ENCODE results near the gene MEIS2. TPM values are rescaled to one million over a fixed set of nuclear protein-coding genes. Genes with fewer than 3 reads are reported as not detected.
"Not testable (repeated sequence)": the region's sequence is repeated elsewhere in the genome, so short reads cannot be mapped to it uniquely, and the experiment has no call there.

Gene MEIS2
- total and polyA plus RNA-seq, 9 donors, result 27.7 to 73.7 (median 47.7) TPM

GRCh38 chr15:36992454-36992853, 107.9 kb downstream of the MEIS2 start:
- H3K27me3 ChIP-seq, result no peaks in the 10 kb centered on the region
- TF ChIP-seq CTCF (IDR thresholded peaks at IDR 0.05) (no peak), EP300 (IDR thresholded peaks at IDR 0.05) (no peak), POLR2A (IDR thresholded peaks at IDR 0.05) (no peak)
- no peaks in the 10 kb centered on the region for H3K36me3 ChIP-seq
- H3K27ac ChIP-seq, result no peak overlapping the region
- 76 to 80% (median 79%) methylated on average over 5 of the region's 5 CpGs for WGBS, 3 donors
- H3K4me3 ChIP-seq, result no peak overlapping the region
- H3K4me1 ChIP-seq (ENCODE audit: insufficient read depth), result peaks cover 7% of the 10 kb centered on the region
- no peaks in the 10 kb centered on the region for H3K9me3 ChIP-seq
- DNase-seq, result no peak
- intact Hi-C loops (cut with DNase I), result no loop called here

GRCh38 chr15:36988947-36989346, 111.4 kb downstream of the MEIS2 start:
- TF ChIP-seq EP300 (IDR thresholded peaks at IDR 0.05) (no peak), CTCF (IDR thresholded peaks at IDR 0.05) (no peak), POLR2A (IDR thresholded peaks at IDR 0.05) (no peak)
- intact Hi-C loops (cut with DNase I), result loop anchor here in 1 of 4 donors (5.0 kb wide), 1 partner anchor 1463 kb away; the partner anchor contains the start of gene FAM98B
- Histone ChIP-seq H3K9me3 (no peaks in the 10 kb centered on the region), H3K27ac (no peak overlapping the region), H3K4me3 (no peak overlapping the region), H3K36me3 (no peaks in the 10 kb centered on the region), H3K27me3 (no peaks in the 10 kb centered on the region), H3K4me1 (ENCODE audit: insufficient read depth) (peaks cover 1% of the 10 kb centered on the region)
- DNase-seq, result no peak

DNA sequence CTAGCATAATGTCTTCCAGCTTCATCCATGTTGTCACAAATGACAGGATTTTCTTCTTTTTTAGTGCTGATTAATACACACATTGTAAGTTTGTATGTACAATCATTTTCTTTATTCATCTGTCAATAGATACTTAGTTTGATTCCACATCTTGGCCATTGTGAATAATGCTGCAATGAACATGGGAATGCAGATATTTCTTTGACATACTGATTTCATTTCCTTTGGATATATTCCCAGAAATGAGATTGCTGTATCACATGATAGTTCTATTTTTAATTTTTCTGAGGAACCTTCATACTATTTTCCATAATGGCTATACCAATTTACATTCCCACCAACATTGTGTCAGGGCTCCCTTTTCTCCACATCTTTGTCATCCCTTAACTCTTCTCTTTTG, 117.9 kb downstream of the MEIS2 start:
- intact Hi-C loops (cut with DNase I), result no loop called here
- H3K4me3 ChIP-seq, result no peak overlapping the region
- no peaks in the 10 kb centered on the region for H3K27me3 ChIP-seq
- no peaks in the 10 kb centered on the region for H3K4me1 ChIP-seq (ENCODE audit: insufficient read depth)
- TF ChIP-seq CTCF (IDR thresholded peaks at IDR 0.05) (no peak), POLR2A (IDR thresholded peaks at IDR 0.05) (no peak), EP300 (IDR thresholded peaks at IDR 0.05) (no peak)
- no peaks in the 10 kb centered on the region for H3K9me3 ChIP-seq
- no peak for DNase-seq
- no peaks in the 10 kb centered on the region for H3K36me3 ChIP-seq
- H3K27ac ChIP-seq, result no peak overlapping the region

DNA sequence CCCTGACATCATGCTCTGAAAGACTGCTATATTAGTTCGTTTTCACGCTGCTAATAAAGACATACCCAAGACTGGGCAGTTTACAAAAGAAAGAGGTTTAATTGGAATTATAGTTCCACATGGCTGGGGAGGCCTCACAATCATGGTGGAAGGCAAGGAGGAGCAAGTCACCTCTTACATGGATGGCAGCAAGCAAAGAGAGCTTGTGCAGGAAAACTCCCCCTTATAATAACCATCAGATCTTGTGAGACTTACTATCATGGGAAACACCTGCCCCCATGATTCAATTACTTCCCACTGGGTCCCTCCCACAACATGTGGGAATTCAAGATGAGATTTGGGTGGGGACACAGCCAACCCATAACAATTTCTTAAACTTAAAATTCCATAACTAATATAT, 120.1 kb downstream of the MEIS2 start:
- H3K27ac ChIP-seq; H3K4me1 ChIP-seq (ENCODE audit: insufficient read depth); intact Hi-C loops (cut with DNase I); H3K9me3 ChIP-seq; H3K27me3 ChIP-seq; H3K36me3 ChIP-seq; DNase-seq; H3K4me3 ChIP-seq: not testable (repeated sequence)
- WGBS, 3 donors, result 97 to 100% (median 98%) methylated on average over 2 of the region's 2 CpGs

GRCh38 chr15:36978625-36979024, 121.7 kb downstream of the MEIS2 start:
- H3K36me3 ChIP-seq, result no peaks in the 10 kb centered on the region
- 95 to 98% (median 96%) methylated on average over 1 of the region's 1 CpG for WGBS, 3 donors
- H3K9me3 ChIP-seq, result no peaks in the 10 kb centered on the region
- intact Hi-C loops (cut with DNase I), result no loop called here
- H3K27me3 ChIP-seq, result no peaks in the 10 kb centered on the region
- no peak overlapping the region for H3K4me3 ChIP-seq
- DNase-seq, result no peak
- H3K4me1 ChIP-seq (ENCODE audit: insufficient read depth), result no peaks in the 10 kb centered on the region
- no peak for TF ChIP-seq EP300 (IDR thresholded peaks at IDR 0.05)
- TF ChIP-seq CTCF (IDR thresholded peaks at IDR 0.05), result no peak
- TF ChIP-seq POLR2A (IDR thresholded peaks at IDR 0.05), result no peak
- H3K27ac ChIP-seq, result no peak overlapping the region
